NCI-H460 (cell line): ENCODE results near the gene GJE1. TPM values are rescaled to one million over a fixed set of nuclear protein-coding genes. Genes with fewer than 3 reads are reported as not detected.
A peak's percentile ranks its signal among the peaks of the same experiment; 100 is the strongest.
"Not testable (repeated sequence)": the region's sequence is repeated elsewhere in the genome, so short reads cannot be mapped to it uniquely, and the experiment has no call there.

Source experiments
- DNase-seq: peaks from one replicate; pipeline ENCODE4 v3.0.0-alpha.2; 2016; ENCODE audit warnings: low read depth; ENCODE audit errors: extremely low read depth
- polyA plus RNA-seq: library from polyadenylated mRNA; depleted of rRNA; stranded (reverse); fragments of >200 nt; gene quantifications from 2 replicates; pipeline ENCODE4 v1.2.3, GENCODE V29; 2014; cell fraction: nucleus; rRNA removed
- total RNA-seq: library from RNA; depleted of rRNA; stranded (reverse); fragments of >200 nt; shearing (Covaris generic); gene quantifications from 2 replicates; pipeline ENCODE4 v1.2.3, GENCODE V29; 2014; rRNA removed

The GJE1 gene, protein sequence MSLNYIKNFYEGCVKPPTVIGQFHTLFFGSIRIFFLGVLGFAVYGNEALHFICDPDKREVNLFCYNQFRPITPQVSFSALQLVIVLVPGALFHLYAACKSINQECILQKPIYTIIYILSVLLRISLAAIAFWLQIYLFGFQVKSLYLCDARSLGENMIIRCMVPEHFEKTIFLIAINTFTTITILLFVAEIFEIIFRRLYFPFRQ
- not detected in 2 replicates for total RNA-seq
- polyA plus RNA-seq, result not detected in 2 replicates

DNA sequence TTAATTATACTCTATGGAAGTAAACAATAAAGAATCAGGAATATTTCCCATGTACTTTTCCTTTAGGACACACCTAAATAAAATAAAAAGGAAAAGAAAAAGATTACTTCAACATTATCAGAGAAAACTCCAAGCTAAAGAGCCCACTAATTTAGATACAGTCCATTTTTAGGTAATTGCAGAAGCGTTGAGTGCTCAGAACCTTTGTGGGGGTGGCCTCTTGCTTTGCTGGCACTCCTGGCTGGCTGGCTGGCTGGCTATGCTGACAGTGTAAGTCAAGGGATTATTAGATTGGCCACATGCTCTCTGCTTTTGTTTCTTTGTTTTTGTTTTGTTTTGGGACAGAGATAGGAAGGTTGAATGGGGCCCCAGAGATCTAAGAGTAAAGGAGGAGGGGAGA, at the start of gene GJE1:
GJE1 (plus strand) TSS at position 301 of the 400 bp plus-strand sequence. CDS start 234 bp downstream, outside the sequence.
- DNase-seq, result no peak

DNA sequence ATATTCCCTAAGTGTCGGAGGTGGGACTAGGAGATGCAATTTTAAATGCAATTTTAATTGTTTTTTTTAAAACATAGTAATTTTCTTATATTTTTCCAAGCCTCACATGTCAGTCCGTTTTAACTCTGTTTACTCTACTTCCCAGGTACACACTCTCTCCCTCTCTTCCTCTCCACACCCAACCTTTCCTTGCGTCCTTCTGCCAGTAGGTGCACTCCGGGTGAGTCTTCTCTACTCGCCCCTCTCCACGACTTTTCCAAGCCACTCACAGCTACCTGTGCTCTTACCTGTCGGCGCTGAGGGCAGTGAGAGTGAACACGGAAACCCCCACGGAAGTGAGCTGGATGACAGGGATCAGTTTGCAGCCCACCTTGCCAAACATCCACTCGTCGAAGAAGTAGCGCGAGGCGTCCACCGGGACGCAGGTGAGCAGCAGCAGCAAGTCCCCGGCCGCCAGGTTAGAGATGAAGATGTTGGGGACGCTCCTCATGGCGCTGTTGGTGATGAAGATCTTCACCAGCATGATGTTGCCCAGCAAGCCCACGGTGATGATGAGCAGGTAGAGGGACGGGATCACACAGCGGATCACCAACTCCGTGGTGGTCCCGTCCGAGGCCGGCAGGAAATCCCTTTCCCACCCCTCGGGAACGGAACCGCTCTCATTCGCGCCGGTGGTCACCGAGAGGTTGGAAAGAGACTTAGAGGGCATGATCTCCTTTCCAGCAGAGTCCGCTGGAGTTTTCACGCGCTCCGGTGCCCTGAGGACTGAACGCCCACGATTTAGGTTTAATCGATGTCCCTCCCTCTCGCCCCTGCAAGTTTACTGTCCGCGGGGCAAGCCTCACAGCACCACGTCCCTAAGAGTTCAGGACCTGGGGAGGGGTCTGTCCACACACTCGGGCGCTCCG, 44.5 kb upstream of the GJE1 start:
- no peak for DNase-seq

DNA sequence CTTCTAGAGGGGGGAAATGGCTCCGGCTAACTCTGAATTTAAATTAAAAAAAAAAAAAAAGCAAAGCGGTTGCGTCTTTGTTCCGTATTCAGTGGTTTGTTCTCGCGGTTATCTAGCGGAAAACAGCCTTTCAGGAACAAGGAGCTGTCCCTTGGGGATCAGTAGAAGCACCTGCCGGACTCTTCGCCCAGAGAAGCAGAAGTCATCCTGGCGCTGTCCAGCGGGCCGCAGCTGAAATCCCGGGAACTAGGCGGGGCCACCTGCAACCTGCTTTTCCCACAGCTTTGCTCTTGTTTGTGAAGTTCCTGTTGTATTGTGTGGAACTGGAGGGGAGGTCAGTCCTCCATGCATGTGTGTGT, 43.9 kb upstream of the GJE1 start:
- peak; percentile 7 for DNase-seq

DNA sequence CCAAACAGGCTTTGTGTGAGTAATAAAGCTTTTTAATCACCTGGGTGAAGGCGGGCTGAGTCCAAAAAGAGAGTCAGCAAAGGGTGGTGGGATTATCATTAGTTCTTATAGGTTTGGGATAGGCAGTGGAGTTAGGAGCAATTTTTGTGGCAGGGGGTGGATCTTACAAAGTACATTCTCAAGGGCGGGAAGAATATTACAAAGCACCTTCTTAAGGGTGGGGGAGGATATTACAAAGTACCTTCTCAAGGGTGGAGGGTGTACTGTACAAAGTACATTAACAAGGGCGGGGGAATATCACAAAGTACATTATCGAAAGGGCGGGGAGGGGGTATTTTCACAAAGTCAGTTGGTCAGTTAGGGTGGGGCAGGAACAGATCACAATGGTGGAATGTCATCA, 27.9 kb upstream of the GJE1 start:
- DNase-seq, result not testable (repeated sequence)

DNA sequence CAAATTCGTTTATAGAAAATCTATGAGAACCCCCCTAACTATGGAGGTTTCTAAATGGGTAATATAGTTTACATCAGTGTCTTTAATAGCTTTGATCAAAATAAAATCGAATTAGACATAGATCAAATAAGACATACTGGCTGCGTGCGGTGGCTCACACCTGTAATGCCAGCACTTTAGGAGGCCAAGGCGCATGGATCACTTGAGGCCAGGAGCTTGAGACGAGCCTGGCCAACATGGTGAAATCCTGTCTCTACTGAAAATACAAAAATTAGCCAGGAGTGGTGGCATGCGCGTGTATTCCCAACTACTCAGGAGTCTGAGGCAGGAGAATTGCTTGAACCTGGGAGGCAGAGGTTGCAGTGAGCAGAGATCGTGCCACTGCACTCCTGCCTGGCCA, 21.9 kb upstream of the GJE1 start:
- not testable (repeated sequence) for DNase-seq

DNA sequence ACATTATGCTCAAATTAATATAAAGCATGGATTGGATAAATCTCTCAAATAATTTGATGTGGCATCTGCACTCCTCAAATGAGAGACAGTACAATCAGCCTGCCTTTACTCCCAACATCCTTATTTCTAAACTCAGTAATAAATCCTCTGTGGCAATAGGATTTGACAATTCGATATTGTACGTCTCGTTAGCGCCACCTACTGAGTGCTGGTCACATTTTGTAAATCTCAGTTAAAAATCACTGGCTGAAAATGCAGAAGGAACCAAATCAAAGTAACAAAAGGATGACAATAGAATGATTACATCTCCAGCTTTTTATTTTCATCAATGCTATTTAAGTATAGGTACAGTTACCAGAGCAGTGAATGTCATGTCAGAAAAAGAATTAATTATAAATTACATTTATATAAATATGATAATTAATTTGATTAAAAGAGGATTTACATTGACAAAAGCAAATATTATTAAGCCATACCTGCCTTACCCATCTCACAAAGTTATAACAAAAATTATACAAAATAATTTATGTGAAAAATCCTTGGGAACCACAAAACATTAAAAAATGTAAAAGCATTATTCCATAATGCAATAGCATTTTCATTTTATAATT, 20.2 kb upstream of the GJE1 start:
- DNase-seq, result peak; percentile 56

DNA sequence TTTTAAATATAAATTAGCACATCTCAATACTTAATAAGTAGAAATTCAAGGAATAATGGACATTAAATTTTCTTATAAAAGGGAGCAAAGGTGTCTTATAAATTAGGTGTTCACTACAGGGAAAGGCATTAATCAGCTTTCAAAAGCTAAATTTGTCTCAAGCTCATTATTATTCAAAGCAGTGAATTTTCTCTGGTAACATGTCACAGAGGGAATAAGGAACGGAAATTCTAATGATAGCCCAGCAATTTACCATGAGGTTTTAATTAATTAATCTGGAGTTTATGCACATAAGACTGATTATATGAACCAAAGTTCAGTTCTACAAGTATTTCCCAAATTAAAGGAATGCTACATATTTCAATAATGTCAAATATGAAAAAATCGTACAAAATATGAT, 15.4 kb upstream of the GJE1 start:
- DNase-seq, result no peak

DNA sequence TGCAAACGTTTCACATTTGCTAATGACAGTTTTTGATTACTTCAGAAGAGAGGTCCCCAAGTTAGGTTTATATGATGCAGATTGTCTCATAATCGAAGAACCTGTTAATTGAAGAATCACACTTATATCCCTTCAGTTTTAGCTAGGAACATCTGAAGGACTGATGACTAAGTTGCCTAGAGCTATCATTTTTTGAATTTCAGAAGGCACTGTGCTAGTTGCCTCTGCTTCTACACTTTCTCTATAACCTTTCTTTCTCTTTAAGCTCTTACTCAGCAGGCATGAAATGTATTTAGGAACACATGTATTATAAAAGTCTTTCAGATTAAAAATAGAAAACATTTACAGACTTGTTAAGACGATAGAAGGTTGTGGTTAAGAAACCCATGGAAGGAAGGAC, 14.4 kb upstream of the GJE1 start:
- no peak for DNase-seq

DNA sequence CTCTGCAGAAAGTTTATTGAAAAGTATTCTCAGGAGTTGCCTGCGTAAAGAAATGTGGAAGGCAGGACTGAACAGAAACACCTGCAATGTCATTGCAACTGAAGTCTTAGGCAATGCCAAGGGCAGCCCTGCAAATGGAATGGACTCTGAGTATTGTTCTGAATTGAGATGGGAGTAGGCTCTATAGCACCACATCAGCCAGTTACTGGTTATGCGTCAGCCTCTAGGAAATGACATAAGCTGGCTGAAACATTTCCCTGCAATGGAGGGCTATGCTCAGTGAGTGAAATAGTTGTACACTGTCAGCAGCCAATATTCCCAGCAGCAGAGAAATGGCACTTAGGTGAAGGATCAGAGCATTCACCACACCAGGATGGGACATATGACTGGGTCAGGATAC, 13.8 kb upstream of the GJE1 start:
- DNase-seq, result no peak

DNA sequence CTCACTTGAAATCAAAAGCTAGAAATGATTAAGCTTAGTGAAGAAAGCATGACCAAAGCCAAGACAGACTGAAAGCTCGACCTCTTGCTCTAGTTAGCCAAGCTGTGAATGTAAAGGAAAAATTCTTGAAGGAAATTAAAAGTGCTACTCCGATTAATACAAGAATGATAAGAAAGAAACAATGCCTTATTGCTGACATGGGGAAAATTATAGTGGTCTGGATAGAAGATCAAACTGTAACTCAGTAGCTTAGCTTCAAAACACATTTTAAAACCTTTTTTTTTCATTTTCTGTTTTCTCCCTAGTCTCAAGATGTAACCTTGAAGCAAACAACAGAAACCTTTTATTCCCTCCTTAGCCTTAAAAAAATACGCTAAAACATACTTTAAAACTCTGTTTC, 11.4 kb upstream of the GJE1 start:
- DNase-seq, result no peak

DNA sequence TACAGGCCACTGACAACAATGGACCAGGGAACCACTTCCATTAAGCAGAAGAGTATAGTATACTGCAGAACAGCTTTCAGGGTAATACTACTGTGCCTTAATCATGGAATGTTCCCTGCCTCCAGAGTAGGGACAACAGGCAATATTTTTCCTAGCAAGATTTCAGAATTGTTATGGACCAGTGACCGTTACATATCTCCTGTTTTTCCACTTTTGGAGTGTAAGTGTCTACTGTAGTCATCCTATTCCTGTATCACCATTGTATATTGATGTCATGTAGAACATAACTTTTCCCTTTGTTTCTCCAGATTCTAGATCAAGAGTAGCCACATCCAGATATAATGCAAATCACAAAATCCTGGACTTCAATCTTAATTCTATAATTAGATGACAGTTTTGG, 1.9 kb upstream of the GJE1 start:
- DNase-seq, result no peak

DNA sequence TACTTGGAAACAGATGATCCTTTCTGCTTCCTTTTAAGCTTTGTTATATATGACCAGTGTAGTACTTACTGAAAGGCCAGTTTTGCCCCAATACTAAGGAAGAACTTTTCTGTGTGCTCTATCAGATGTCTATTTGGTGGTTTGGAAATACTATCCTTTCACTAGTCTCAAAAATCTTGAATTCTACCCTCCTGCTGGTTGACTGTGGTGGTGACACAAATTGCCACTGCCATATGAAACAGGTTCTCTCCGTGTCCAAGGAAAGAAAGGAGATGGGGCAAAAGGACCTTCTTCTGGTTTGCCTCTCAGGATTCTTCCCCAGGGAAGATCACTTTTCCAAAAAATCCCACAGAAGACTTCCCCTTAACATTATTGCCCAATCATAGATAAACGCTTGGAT, 6.2 kb downstream of the GJE1 start:
- no peak for DNase-seq

DNA sequence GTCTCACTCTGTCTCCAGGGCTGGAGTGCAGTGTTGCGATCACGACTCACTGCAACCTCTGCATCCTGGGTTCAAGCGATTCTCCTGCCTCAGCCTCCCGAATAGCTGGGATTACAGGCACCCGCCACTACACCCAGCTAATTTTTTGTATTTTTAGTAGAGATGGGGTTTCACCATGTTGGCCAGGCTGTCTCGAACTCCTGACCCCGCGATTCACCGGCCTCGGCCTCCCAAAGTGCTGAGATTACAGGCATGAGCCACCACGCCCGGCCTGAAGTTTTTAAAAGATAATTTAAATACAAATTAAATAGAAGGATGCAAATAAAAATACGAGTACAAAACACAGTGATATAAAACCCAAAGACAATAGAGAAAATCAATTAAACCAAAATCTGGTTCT, 8.8 kb downstream of the GJE1 start:
- not testable (repeated sequence) for DNase-seq

DNA sequence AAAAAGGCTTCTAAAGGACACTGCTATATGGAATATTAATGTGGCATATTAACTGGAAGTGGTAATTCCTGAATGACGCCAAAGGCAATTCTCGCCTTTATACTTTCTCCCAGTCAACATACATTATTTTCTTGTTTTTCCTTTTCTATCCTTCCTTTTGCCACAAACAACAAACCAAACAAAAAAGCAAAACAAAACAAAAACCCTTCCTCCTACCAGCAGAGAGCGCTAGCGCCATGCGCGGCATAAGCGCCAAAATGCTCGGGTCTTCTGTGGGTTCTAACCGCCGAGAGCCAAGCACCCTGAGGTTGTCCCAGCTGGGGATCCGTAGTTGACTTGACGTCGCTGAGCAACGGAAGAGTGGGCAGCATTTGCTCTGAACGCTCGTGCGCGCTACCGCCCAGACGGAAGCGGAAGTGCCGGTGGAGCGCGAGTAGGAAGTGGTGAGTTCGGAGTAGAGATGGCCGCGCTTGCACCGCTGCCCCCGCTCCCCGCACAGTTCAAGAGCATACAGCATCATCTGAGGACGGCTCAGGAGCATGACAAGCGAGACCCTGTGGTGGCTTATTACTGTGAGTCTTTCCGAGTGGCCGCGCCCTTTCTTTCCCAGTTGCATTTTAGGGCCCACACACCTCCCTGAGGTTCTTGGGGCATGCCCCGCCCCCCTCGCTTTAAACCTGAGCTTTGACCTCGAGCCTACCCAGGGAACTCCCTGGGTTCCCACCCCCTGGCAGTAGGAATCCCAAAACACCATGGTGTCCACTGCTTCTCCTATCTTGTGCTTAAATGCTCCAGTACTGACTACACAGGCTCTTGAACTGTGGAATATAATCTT, 14.3 kb downstream of the GJE1 start, which contains the start of the genes NMBR and VTA1:
NMBR (minus strand) TSS at position 295 of the 835 bp plus-strand sequence. CDS start 58,464 bp downstream, outside the sequence.
VTA1 (plus strand) TSS at position 436 of the 835 bp plus-strand sequence; CDS start at position 461, 25 bp downstream.
- DNase-seq, result peak; percentile 96

DNA sequence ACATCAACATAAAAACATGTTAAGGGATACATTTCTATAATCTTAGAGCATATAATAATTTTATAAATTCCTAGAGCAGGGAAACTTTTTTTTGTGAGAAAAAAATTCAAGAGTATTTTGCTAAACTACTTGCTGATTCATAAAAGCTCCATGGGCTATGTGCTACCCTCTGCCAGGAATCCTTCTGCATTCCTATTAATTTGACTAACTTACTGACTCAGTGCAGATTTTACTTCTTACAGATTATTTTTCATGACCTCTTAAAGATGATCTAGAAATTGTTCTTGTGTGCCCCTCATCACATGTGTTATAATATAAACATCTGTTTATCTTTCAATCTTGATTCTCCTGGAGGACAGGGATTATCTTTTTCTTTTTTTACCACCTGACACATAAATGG, 20.0 kb downstream of the GJE1 start:
- DNase-seq, result no peak

DNA sequence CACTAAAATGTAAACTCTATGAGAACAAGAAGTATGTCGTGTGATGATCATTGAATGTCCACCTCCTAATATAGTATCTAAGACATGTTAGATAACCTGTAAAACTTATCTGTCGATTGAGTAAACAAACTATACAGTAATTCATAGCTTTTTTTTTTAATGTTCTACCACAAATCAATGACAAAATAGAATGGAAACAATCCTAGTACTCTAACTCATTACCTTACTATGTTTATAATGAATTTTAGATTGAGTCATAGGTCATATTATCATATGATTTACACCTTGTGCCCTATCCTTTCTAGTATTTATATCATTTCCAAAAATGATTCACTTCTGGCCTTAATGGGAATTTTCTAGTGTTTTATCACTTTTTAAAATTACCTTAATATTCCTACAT, 20.5 kb downstream of the GJE1 start:
- no peak for DNase-seq

DNA sequence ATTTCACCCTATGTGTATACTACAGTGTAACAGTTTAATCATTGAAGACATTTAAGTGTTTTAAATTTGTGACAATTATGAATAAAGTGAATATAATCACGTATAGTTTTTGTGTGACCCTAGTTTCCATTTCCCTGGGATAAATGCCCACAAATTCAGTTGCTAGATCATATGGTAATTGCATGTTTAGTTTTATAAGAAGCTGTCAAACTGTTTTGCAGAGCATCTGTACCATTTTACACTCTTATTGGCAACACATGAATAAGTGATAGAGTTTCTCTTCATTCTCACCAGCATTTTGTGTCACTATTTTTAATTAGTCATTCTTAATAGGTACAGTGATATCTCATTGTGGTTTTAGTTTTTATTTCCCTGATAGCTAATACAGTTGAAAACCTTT, 21.6 kb downstream of the GJE1 start:
- DNase-seq, result no peak

DNA sequence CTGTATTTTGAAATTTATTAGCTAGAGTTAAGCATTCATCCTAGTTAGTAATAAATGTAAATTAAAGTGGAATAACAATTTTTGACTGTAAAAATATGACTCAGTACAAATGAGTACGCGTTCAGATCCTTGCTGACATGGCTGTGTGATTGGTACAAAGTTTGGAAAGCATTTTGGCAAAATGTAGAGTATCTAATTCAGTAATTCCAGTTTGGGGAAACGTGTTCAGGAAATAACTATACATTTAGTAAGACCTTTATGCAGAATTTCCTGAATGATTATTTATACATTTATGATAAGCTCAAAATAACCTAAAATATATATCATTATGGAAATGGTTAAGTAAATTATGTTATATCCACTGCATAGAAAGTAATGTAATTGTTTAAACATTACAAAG, 22.4 kb downstream of the GJE1 start:
- no peak for DNase-seq

DNA sequence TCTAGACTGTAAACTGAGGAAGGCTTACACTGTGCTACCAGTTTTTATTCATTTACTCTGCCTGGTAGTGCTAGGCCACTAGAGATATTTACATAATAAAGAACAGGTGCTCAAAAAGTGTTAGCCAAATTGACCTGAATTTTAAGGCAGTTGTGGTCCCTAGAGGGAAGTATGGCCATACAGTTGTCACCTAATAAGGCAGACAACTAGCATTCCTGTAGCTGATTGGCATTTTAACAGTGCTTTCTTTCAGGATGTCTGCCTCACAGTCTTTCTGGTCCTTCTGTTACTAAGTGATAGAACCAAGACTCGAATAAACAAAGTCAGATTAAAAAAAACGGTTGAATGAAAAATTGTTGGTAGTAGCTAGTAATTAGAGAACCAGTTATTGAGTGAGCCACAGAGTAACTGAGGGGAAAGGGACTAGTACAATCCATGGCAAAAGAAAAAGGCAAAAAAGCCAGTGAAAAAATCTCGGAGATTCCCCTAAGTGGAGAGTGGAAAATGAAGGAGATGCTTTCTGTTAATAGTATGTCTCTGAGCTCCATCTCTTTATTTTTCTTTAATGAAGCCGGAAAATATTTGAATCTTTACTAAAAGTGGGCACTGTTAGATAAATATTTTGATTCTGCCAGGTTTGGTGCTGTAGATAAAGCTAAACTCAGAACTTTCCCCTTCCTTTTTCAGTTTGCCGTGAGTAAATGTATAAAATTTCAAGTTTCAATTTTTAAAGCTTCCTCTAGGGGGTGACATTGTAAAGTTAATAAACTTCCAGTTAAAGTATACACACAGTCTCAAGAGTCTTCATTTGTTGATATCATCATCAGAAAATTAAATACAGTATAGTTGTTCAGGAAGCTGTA, 23.4 kb downstream of the GJE1 start:
- DNase-seq, result no peak

DNA sequence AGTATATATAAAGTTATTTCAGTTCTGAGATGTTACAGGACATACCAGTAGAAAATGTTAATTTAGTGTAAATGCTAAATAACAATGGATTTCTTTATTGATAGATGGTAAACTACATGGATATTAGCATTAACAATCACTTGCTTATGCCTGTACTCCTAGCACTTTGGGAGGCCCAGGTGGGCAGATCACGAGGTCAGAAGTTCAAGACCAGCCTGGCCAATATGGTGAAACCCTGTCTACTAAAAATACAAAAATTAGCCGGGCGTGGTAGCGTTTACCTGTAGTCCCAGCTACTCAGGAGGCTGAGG, 24.0 kb downstream of the GJE1 start:
- DNase-seq, result not testable (repeated sequence)
